Activated CD4-positive, alpha-beta T cell treated with anti-CD3 and anti-CD28 coated beads for 4 hours (primary cell): ENCODE results near the gene NFS1.
"Not testable (repeated sequence)": the region's sequence is repeated elsewhere in the genome, so short reads cannot be mapped to it uniquely, and the experiment has no call there.

ENCODE experiments used
- DNase-seq, 2 donors: peaks; one replicate each; pipeline ENCODE4 v3.0.0-alpha.2; 2020

NFS1 gene

GRCh38 chr20:35729283-35729807 is 30.2 kb upstream of the NFS1 start:
- DNase-seq = no peak

DNA sequence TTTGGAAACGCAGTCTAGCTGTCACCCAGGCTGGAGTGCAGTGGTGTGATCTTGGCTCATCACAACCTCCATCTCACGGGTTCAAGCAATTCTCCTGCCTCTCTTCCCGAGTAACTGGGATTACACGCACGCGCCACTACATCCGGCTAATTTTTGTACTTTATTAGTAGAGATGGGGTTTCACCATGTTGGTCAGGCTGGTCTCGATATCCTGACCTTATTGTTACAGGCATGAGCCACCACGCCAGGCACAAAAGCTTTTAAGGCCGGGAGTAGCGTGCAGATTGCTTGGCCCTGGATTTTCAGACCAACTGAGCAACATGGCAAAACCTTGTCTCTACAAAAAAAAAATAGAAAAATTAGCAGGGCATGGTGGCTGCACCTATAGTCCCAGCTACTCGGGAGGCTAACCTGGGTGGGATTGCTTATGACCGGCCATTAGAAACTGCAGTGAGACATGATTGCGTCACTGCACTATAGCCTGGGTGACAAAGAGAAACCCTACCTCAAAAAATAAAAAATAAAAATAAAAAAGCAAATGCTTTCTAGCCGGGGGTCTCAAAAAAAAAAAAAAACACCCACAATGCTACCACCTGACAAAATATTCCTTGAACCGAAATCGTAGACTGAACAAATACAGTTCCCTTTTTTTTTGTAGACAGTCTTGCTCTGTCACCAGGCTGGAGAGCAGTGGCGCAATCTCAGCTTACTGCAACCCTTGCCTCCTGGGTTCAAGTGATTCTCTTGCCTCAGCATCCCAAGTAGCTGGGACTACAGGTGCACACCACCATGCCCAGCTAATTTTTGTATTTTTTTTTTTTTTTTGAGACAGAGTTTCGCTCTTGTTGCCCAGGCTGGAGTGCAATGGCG is 27.9 kb upstream of the NFS1 start:
- DNase-seq = no peak

DNA sequence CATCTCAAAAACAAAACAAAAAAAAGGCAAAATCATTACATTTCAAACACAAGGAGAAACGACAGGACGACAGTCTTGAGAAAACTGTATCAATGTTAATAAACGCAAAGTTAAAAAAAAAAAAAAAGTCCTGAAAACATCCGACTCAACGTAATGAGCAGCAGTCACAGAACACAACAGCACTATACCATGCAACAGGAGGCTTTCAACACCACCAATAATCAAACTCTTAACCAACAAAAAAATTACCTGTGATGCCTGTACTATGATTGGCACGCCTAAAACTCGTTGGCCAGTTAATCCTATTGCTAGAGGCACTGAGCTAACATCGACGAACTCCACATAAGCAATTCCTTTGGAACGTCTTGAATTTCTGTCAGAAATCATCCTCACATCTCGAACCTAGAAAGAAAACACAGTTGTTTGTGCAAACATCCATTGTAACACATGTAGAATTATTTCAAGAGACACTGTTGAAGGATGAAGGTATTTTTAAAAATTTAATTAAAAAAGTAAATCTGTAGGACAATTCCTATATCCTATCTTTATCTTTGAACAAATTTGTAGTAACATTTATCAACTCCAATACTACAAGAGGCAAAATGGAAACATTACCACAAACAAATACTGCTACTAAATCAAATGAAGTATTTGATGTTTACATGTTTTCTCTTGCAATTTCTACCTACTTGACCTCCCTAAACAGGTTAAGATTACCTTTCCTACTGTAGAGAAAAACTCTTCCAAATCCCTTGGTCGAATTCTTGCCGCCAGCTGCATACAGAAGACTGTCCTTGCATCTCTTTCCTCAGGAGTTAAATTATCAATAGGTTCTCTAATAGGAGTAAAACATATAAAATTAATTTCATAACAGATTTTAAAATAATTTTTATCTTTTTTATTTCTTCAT is 25.4 kb upstream of the NFS1 start:
- no peak for DNase-seq

DNA sequence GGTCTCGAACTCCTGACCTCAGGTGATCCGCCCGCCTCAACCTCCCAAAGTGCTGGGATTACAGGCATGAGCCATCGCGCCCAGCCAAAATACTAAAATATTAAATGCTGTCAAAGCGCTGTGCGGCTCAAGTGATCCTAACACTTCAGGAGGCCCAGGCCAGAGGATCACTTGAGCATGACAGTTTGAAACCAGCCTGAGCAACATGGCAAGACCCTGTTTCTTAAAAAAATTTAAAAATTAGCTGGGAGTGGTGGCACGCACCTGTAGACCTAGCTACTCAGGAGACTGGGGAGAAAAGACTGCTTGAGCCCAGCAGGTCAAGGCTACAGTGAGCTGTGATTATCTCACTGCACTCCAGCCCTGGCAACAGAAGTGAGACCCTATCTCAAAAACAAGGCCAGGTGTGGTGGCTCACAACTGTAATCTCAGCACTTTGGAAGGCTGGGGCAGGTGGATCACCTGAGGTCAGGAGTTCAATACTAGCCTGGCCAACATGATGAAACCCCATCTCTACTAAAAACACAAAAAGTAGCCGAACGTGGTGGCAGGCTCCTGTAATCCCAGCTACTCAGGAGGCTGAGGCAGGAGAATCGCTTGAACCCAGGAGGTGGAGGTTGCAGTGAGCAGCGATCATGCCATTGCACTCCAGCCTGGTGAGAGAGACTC is 24.6 kb upstream of the NFS1 start:
- not testable (repeated sequence) for DNase-seq

GRCh38 chr20:35723275-35723639 is 24.1 kb upstream of the NFS1 start:
- DNase-seq = not testable (repeated sequence)

DNA sequence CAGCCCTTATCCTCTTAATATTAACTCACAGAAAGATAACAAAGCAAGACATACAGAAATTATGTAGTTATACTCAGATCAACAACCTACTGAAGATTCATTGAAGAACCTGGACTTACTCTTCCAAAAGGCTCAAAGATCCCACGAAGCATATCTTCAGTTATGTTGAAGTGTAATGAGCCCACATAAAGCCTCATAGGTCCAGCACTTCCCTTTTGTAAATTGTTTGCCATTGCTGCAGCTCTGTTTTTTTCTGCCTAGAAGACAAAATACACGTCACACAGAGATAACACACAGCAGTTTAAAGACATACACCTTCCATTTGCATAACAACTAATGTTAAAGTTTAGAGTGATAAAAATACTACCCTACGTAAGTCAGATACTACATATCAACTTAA is 22.5 kb upstream of the NFS1 start:
- no peak for DNase-seq

DNA sequence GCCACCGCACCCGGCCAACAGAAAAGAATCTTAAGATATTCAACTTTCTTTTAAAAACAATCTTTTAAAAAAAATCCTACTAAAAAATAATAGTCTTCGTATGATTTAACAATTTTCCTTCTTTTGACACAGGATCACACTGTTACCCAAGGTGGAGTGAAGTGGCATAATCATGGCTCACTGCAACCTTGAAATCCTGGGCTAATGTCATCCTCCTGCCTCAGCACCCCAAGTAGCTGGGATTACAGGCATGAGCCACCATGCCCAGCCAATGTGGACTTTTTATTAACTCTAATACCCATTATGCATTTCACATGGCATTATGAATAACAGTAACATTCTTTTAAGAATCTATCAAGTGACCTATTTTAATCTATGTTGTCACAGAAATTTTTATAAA is 22.1 kb upstream of the NFS1 start:
- no peak for DNase-seq

DNA sequence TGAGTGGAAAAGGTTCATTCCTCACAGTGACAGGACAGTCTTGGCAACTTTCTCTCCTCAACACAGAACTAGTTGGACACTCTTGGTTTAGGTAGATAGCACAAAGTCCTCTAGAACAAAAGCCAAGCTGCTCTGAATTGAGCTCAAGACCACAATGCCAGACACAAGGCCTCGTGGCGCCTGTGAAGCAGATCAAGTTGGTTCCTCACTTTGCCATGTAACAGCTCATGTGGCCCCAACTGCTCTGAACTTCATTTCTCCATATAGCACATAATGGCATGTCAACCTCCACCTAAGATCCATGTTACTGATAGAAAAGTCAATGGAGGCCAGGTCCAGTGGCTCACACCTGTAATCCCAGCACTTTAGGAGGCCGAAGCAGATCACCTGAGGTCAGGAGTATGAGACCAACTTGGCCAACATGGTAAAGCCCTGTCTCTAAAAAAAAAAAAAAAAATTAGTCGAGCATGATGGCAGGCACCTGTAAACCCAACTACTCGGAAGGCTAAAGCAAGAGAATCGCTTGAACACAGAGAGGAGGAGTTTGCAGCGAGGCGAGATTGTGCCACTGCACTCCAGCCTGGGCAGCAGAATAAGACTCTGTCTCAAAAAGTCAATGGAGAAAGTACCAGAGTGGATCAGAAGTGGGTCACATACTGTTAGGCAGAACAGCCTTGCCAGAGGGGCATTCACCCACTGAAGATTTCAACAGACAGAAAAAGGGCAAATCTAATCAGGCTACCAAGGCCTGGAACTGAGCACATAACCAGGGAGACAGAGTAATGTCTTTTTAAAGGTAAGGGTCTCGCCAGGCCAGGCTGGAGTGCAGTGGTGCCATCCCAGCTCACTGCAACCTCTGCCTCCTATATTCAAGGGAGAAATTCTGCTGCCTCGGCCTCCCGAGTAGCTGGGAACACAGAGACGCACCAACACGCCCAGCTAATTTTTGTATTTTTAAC is 21.3 kb upstream of the NFS1 start:
- DNase-seq = no peak

- no peak for DNase-seq
These were observed 20.6 kb upstream of the NFS1 start for GRCh38 chr20:35719717-35720116.

GRCh38 chr20:35718972-35719635 is 20.0 kb upstream of the NFS1 start:
- DNase-seq = no peak

- not testable (repeated sequence) for DNase-seq
These were observed 19.2 kb upstream of the NFS1 start for GRCh38 chr20:35718321-35718720.

DNA sequence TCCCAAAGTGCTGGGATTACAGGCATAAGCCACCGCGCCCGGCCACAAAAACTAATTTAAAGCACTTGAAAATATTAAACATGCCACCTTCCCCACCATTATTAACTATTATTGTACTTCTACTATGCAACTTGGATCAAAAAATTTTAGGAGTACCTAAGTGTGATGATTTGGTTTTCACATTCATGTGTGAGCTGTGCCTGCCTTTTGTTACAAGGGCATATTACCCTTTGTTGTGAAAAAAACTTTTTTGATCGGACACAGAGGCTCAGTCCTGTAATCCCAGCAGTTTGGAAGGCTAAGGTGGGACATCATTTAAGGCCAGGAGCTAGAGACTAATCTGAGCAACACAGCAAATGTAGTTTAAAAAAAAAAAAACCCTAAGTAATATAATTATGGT is 17.2 kb upstream of the NFS1 start:
- no peak for DNase-seq

DNA sequence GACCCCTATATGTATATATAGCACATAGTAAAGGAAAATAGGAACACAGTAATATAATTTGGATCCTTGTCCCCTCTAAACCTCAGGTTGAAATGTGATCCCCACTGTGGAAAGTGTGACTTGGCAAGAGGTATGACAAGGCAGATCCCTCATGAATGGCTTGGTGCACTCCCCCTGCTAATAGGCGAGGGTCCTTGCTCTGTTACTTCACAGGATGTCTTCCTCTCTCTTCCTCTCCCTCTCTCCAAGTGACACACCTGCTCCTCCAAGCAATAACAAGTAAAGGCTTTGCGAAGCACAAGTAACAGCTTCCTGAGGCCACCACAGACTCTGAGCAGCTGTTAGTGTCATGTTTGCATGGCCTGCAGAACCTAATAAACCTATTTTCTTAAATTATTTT is 16.5 kb upstream of the NFS1 start:
- DNase-seq = no peak

DNA sequence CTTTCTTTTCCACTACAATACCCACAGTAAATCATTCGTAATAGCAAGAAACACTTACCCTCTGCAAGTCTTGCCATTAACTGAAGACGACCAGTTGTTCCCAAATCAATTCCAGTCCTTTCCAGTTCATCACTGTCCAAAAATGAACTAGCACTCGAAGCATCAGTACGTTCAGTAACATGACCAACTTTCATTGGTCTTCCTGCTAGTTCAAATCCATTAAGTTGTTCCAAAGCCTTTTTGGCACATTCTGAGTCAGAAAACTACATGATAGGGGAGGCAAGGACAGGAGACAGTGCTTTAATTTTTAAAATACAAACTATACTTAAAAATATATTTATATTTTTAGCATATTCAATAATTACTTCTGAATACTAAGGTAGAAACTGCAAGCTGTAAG is 15.0 kb upstream of the NFS1 start:
- DNase-seq = no peak

- DNase-seq = not testable (repeated sequence)
These were observed 14.0 kb upstream of the NFS1 start for GRCh38 chr20:35713120-35713519.

- no peak for DNase-seq
These were observed 12.5 kb upstream of the NFS1 start for GRCh38 chr20:35711588-35712209.

GRCh38 chr20:35710884-35711587 is 11.9 kb upstream of the NFS1 start:
- no peak for DNase-seq

DNA sequence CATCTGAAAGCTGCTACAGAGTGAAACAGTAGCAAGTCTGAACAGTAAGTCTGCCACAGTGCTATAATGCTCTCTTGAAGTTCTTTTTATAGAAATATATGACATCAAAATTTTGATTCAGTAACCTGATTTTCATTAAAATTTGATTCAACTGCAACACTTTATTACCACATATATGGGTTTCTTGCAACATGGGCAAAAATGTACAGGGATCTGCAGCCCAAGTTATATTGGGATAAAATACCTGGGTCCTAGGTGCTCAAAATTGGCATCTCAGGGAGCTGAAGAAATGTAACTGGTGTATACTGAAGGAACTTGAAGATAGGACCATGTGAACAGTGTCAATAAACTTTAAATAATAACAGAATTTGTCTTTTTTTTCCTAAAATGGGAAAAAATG is 10.9 kb upstream of the NFS1 start:
- DNase-seq = no peak

GRCh38 chr20:35709259-35709658 is 10.1 kb upstream of the NFS1 start:
- DNase-seq = no peak

DNA sequence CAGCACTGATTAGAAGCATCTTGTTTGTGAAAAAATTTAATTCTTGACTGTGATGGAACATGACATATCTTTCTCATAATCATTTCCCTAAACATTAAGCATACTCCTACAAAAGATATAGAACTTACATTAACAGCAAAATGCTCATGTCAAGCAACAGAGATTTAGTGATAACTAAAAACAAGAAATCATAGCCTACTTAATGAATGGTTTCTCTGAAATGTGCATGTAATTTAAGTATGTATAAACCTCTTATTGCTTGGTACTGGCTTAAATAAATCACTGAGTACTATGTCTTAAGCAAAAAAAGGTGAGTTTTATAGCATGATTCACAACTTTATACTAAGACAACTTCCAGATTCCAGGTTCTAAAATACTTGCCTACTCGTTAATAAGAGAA is 9.3 kb upstream of the NFS1 start:
- no peak for DNase-seq
